Hepatocyte (in vitro differentiated cells): ENCODE results near the gene HIPK4. TPM values are rescaled to one million over a fixed set of nuclear protein-coding genes. Genes with fewer than 3 reads are reported as not detected.

Experiments used
- DNase-seq: peaks from one replicate; pipeline ENCODE4 v3.0.0-alpha.2; 2016; ENCODE audit warnings: low spot score
- H2AFZ ChIP-seq: fragments of 200-600 bp; sonication (generic); 2 replicates; pipeline ENCODE4 v1.6.0; 2016; ENCODE audit warnings: antibody characterized with exemption, mild to moderate bottlenecking
- H3K27ac ChIP-seq: fragments of 200-600 bp; sonication (generic); 2 replicates; pipeline ENCODE4 v1.5.1; 2016; ENCODE audit warnings: mild to moderate bottlenecking
- H3K27me3 ChIP-seq: fragments of 200-600 bp; sonication (generic); 2 replicates; pipeline ENCODE4 v1.6.1; 2016
- H3K36me3 ChIP-seq: fragments of 200-600 bp; sonication (generic); replicated peaks from 2 replicates; pipeline ENCODE4 v1.5.1; 2016; ENCODE audit warnings: low read depth; ENCODE audit not compliant: insufficient read depth
- H3K4me1 ChIP-seq: fragments of 200-600 bp; sonication (generic); 2 replicates; pipeline ENCODE4 v1.5.1; 2016; ENCODE audit warnings: mild to moderate bottlenecking, moderate library complexity; ENCODE audit not compliant: insufficient read depth
- H3K4me2 ChIP-seq: fragments of 200-600 bp; sonication (generic); 2 replicates; pipeline ENCODE4 v1.6.0; 2016
- H3K4me3 ChIP-seq: fragments of 200-600 bp; sonication (generic); 2 replicates; pipeline ENCODE4 v1.5.1; 2016; ENCODE audit warnings: mild to moderate bottlenecking
- H3K79me2 ChIP-seq: fragments of 200-600 bp; sonication (generic); 2 replicates; pipeline ENCODE4 v1.6.0; 2017; ENCODE audit warnings: mild to moderate bottlenecking
- H3K9me2 ChIP-seq: fragments of 200-600 bp; sonication (generic); replicated peaks from 2 replicates; pipeline ENCODE4 v1.6.0; 2017; ENCODE audit warnings: mild to moderate bottlenecking; ENCODE audit not compliant: insufficient read depth
- H3K9me3 ChIP-seq: fragments of 200-600 bp; sonication (generic); 2 replicates; pipeline ENCODE4 v1.5.1; 2016; ENCODE audit warnings: low read depth, mild to moderate bottlenecking
- H4K20me1 ChIP-seq: fragments of 200-600 bp; sonication (generic); 2 replicates; pipeline ENCODE4 v1.6.0; 2016; ENCODE audit warnings: mild to moderate bottlenecking; ENCODE audit not compliant: insufficient read depth, poor library complexity, severe bottlenecking
- EZH2 ChIP-seq: fragments of 200-600 bp; sonication (generic); IDR thresholded peaks from 2 replicates; pipeline ENCODE4 v1.6.1; 2016; ENCODE audit warnings: antibody characterized with exemption, mild to moderate bottlenecking, borderline replicate concordance
- EZH2phosphoT487 ChIP-seq: fragments of 200-600 bp; sonication (generic); IDR thresholded peaks from one replicate; pipeline ENCODE4 v1.6.1; 2018; ENCODE audit warnings: antibody characterized with exemption, mild to moderate bottlenecking, low read depth, moderate library complexity; ENCODE audit not compliant: unreplicated experiment, severe bottlenecking
- WGBS: methylation state at CpG from one replicate; pipeline ENCODE4 v1.1.6; 2016; ENCODE audit warnings: low lambda C conversion rate; ENCODE audit errors: missing lambda C conversion rate; 5-methylcytosine and 5-hydroxymethylcytosine counted together
- polyA plus RNA-seq: library from polyadenylated mRNA; unstranded; fragments of >200 nt; fragmentation: Nextera tagmentation; extraction: Ambion mirVana; gene quantifications from 2 replicates; pipeline ENCODE4 v1.2.1, GENCODE V29; 2016
- total RNA-seq: library from RNA; depleted of rRNA; stranded (reverse); fragments of >200 nt; gene quantifications from 2 replicates; pipeline ENCODE4 v1.2.3, GENCODE V29; 2014
- TF ChIP-seq, protein P1 (sequence below): fragments of 200-600 bp; sonication (generic); IDR thresholded peaks from 2 replicates; pipeline ENCODE4 v1.5.1; 2016; ENCODE audit warnings: antibody characterized with exemption, mild to moderate bottlenecking; ENCODE audit not compliant: poor library complexity

The HIPK4 gene
- total and polyA plus RNA-seq, 2 experiments from 2014 or later, result 0.07 to 0.13 TPM

DNA sequence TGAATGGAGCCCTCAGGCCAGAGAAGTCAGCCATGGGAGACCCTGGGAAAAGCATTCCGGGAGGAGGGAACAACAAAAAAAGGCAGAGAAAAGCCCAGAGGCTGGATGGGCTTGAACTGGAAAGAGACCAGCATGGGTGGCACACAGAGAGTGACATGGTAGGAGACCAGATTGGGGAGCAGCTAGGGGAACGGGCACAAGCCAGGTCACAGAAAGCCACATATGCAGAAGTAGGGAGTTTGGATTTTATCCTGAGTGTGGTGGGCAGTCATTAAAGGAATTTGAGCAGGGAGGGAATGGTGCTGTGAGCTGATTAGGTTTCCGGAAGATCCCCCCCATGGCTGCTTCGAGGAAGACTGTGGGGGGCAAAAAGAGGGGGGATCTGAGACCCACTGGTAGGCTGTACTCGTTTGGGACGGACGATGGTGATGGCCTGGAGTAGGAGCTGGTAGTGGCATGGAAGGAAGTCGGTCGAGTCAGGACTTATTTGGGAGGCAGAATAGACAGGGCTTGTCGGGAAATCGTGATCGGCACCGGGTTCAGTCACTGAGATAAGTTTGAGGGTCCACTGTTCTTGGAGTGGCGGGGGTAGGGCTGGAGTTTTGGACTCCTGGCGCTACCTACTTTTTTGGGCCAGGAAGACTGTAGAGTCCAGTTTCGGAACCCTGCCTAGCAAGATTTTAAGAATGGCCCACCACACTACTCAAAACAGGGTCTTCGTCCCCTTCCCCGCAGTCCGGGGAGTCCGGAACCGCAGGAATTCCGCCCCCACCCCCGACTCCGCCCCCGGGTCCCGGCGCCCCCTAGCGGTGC lies 34.9 kb upstream of the HIPK4 start:
- H3K79me2 ChIP-seq, result peaks cover 33% of the 10 kb centered on the region
- no peak for DNase-seq
- H3K9me2 ChIP-seq, result no peaks in the 10 kb centered on the region
- peaks cover 17% of the 10 kb centered on the region for H3K4me1 ChIP-seq
- no peaks in the 10 kb centered on the region for H3K9me3 ChIP-seq
- H4K20me1 ChIP-seq, result no peaks in the 10 kb centered on the region
- H2AFZ ChIP-seq, result peak overlapping the region; percentile 44
- TF ChIP-seq, protein P1, sequence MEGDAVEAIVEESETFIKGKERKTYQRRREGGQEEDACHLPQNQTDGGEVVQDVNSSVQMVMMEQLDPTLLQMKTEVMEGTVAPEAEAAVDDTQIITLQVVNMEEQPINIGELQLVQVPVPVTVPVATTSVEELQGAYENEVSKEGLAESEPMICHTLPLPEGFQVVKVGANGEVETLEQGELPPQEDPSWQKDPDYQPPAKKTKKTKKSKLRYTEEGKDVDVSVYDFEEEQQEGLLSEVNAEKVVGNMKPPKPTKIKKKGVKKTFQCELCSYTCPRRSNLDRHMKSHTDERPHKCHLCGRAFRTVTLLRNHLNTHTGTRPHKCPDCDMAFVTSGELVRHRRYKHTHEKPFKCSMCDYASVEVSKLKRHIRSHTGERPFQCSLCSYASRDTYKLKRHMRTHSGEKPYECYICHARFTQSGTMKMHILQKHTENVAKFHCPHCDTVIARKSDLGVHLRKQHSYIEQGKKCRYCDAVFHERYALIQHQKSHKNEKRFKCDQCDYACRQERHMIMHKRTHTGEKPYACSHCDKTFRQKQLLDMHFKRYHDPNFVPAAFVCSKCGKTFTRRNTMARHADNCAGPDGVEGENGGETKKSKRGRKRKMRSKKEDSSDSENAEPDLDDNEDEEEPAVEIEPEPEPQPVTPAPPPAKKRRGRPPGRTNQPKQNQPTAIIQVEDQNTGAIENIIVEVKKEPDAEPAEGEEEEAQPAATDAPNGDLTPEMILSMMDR, result no peak
- TF ChIP-seq EZH2 (no peak), EZH2phosphoT487 (no peak)
- peak overlapping the region; percentile 95 for H3K4me2 ChIP-seq
- peak overlapping the region; percentile 39 for H3K4me3 ChIP-seq
- peak overlapping the region; percentile 99 for H3K27ac ChIP-seq
- H3K27me3 ChIP-seq, result no peaks in the 10 kb centered on the region
- WGBS, result 2% methylated on average over 20 of the region's 28 CpGs
- no peaks in the 10 kb centered on the region for H3K36me3 ChIP-seq

DNA sequence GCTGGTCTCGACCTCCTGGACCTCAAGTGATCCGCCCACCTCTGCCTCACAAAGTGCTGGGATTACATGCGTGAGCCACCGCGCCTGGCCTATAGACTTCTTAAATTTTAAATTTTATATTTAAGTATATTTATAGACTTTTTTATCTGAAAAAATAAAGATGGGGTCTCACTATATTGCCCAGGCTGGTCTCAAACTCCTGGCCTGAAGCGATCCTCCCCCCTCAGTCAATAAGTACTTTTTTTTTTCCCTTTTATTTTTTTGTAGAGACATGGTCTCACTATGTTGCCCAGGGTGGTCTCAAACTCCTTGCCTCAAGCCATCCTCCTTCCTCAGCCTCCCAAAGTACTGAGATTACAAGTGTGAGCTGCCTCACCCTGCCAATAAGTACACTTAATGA lies 34.0 kb upstream of the HIPK4 start:
- Histone ChIP-seq H3K4me1 (peaks cover 17% of the 10 kb centered on the region), H3K4me3 (peak overlapping the region; percentile 39)
- 96% methylated on average over 6 of the region's 6 CpGs for WGBS

DNA sequence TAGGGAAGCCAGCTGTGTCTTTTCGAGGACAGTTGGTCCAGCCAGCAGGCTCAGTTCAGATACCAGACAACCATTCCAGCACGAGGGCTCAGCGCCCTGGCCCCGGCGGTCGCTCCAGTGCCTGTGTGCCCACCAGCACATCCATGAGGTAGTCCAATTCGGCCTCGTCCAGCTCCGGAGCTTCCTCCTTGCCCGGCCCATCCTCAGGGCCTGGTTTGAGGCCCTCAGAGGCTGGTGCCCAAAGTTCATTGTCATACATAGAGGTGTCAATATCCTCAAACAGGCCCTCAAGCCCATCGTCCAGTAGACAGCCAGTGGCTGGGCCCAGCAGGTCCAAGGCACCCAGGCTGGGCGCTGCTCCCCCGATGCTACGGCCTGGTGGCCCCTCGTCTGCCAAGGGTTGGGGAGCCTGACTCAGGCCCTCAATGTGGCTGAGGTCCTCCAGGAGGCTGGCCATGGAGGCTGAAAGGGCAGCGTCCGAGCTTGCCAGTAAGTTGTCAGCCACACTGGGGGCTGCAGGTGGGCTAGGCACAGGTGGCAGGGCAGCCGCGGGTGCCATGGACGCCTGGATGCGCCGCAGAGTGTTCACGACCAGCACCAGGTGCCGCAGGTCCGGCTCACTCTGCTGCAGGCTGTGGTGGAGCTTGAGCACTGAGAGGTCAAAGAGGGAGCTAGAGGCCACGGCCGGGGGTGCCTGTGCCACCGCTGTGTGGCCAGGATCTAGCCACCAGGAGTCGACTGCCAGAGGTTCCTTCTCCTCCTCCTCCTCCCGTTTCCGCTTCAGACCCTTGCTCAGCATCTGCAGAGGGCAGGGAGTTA lies 33.0 kb upstream of the HIPK4 start:
- no peaks in the 10 kb centered on the region for H4K20me1 ChIP-seq
- H2AFZ ChIP-seq, result no peak overlapping the region
- H3K36me3 ChIP-seq, result no peaks in the 10 kb centered on the region
- H3K79me2 ChIP-seq, result peaks cover 33% of the 10 kb centered on the region
- H3K4me2 ChIP-seq, result no peak overlapping the region
- H3K9me3 ChIP-seq, result no peaks in the 10 kb centered on the region
- WGBS, result 91% methylated on average over 31 of the region's 31 CpGs
- no peak for TF ChIP-seq EZH2
- no peak for TF ChIP-seq EZH2phosphoT487
- TF ChIP-seq, protein P1, result no peak
- H3K27ac ChIP-seq, result peak overlapping the region; percentile 100
- DNase-seq, result no peak
- no peaks in the 10 kb centered on the region for H3K27me3 ChIP-seq
- H3K4me3 ChIP-seq, result no peak overlapping the region
- H3K9me2 ChIP-seq, result no peaks in the 10 kb centered on the region
- H3K4me1 ChIP-seq, result peaks cover 17% of the 10 kb centered on the region

More for the DNA sequence above, 34.0 kb upstream of the HIPK4 start:
- Histone ChIP-seq H2AFZ (no peak overlapping the region), H4K20me1 (no peaks in the 10 kb centered on the region), H3K4me2 (peak overlapping the region; percentile 95), H3K36me3 (no peaks in the 10 kb centered on the region), H3K79me2 (peaks cover 33% of the 10 kb centered on the region), H3K27me3 (no peaks in the 10 kb centered on the region), H3K27ac (peak overlapping the region; percentile 99), H3K9me3 (no peaks in the 10 kb centered on the region), H3K9me2 (no peaks in the 10 kb centered on the region)
- no peak for DNase-seq
- TF ChIP-seq, protein P1, result no peak
- TF ChIP-seq EZH2phosphoT487 (no peak), EZH2 (no peak)
